Measurements from ENCODE around the gene IRF2BPL.

GRCh38 chr14:77061630-77062257, 33.2 kb upstream of the IRF2BPL start:
- TF ChIP-seq CTCF (conservative IDR thresholded peaks at IDR 0.05 in 1 of 2, IDR thresholded peaks at IDR 0.05 in 1 of 2; ENCODE audit: extremely low read depth in 1 of 2, insufficient read depth in 1 of 2, low read depth in 1 of 2, low read length in 2 of 2) (no peak), EZH2 (IDR thresholded peaks at IDR 0.05; ENCODE audit: borderline replicate concordance, low read length) (no peak)

Data from mammary epithelial cell (primary cell).